ENCODE results near the gene PCSK6.
A peak's percentile ranks its signal among the peaks of the same experiment; 100 is the strongest.
"Not testable (repeated sequence)": the region's sequence is repeated elsewhere in the genome, so short reads cannot be mapped to it uniquely, and the experiment has no call there.

The PCSK6 gene

DNA sequence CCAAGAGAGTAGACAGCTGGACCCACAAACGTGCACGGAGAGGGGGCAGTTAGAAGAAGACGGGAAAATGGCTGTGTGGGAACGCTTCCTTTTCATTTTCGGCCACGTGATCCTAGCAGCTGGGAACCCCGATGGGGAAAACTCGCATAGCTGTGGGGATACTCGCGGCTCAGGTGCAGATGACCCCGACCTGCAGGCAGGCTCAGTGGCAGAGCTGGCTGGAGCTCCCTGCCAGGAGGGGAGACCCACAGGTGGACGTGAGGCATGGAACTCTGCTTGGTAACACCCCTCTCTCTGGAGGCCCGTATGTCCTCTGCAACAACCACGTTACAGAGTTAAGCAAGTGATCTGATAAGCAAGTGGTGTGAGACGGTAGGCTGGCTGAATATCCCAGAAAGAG is 109.9 kb downstream of the PCSK6 start:
- Histone ChIP-seq H4K20me1 (ENCODE audit: insufficient read depth, low read length) (no peaks in the 10 kb centered on the region), H3K4me1 (ENCODE audit: insufficient read depth, low read length) (peaks cover 27% of the 10 kb centered on the region), H3K27me3 (ENCODE audit: insufficient read depth, low read length, poor library complexity) (no peaks in the 10 kb centered on the region), H2AFZ (ENCODE audit: low read depth, low read length) (no peak overlapping the region), H3K9ac (ENCODE audit: low read depth, low read length) (no peak overlapping the region), H3K27ac (ENCODE audit: low read length) (peak overlapping the region; percentile 44), H3K4me2 (ENCODE audit: insufficient read depth, low read length) (no peak overlapping the region), H3K4me3 (ENCODE audit: low read depth in 1 of 2, low read length in 2 of 2) (no peak overlapping the region), H3K36me3 (ENCODE audit: insufficient read depth, low read length) (no peaks in the 10 kb centered on the region), H3K79me2 (ENCODE audit: insufficient read depth, low read length) (no peaks in the 10 kb centered on the region), H3K9me3 (ENCODE audit: insufficient read depth, low read length, severe bottlenecking) (no peaks in the 10 kb centered on the region)
- TF ChIP-seq EZH2 (IDR thresholded peaks at IDR 0.05; ENCODE audit: borderline replicate concordance, low read depth, low read length, severe bottlenecking), result no peak
- ATAC-seq (ENCODE audit: insufficient read depth, low read depth) (no peak), DNase-seq (no peak)

DNA sequence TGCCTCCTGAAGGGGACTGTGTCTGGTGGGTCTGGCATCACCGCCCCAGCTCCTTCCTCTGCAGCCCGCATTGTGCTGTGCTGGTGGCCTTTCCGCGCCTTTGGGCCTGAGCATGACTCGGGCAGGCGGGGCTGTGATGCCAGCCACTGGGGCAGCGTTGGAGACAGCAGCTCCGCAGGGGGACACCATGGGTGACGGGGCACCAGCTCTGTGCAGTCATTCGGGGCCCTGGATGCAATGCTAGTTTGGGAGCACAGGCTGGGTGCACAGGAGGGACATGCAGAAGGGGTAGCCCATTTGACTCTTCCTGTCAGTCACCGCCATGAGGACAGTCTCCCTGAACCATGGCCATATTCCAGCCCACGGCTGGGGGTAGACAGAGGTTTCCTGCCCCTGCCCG is 110.6 kb downstream of the PCSK6 start:
- no peak overlapping the region for H2AFZ ChIP-seq (ENCODE audit: low read depth, low read length)
- no peaks in the 10 kb centered on the region for H3K36me3 ChIP-seq (ENCODE audit: insufficient read depth, low read length)
- H3K27me3 ChIP-seq (ENCODE audit: insufficient read depth, low read length, poor library complexity), result no peaks in the 10 kb centered on the region
- H3K9ac ChIP-seq (ENCODE audit: low read depth, low read length), result no peak overlapping the region
- peak overlapping the region; percentile 44 for H3K27ac ChIP-seq (ENCODE audit: low read length)
- H3K9me3 ChIP-seq (ENCODE audit: insufficient read depth, low read length, severe bottlenecking), result no peaks in the 10 kb centered on the region
- ATAC-seq (ENCODE audit: insufficient read depth, low read depth), result no peak
- H3K4me2 ChIP-seq (ENCODE audit: insufficient read depth, low read length), result no peak overlapping the region
- no peak overlapping the region for H3K4me3 ChIP-seq (ENCODE audit: low read depth in 1 of 2, low read length in 2 of 2)
- H3K4me1 ChIP-seq (ENCODE audit: insufficient read depth, low read length), result peaks cover 27% of the 10 kb centered on the region
- H4K20me1 ChIP-seq (ENCODE audit: insufficient read depth, low read length), result no peaks in the 10 kb centered on the region
- no peak for DNase-seq
- H3K79me2 ChIP-seq (ENCODE audit: insufficient read depth, low read length), result no peaks in the 10 kb centered on the region
- TF ChIP-seq, protein P1, sequence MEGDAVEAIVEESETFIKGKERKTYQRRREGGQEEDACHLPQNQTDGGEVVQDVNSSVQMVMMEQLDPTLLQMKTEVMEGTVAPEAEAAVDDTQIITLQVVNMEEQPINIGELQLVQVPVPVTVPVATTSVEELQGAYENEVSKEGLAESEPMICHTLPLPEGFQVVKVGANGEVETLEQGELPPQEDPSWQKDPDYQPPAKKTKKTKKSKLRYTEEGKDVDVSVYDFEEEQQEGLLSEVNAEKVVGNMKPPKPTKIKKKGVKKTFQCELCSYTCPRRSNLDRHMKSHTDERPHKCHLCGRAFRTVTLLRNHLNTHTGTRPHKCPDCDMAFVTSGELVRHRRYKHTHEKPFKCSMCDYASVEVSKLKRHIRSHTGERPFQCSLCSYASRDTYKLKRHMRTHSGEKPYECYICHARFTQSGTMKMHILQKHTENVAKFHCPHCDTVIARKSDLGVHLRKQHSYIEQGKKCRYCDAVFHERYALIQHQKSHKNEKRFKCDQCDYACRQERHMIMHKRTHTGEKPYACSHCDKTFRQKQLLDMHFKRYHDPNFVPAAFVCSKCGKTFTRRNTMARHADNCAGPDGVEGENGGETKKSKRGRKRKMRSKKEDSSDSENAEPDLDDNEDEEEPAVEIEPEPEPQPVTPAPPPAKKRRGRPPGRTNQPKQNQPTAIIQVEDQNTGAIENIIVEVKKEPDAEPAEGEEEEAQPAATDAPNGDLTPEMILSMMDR (IDR thresholded peaks at IDR 0.05; ENCODE audit: borderline replicate concordance, extremely low read depth, low read length, poor library complexity, severe bottlenecking), result no peak
- no peak for TF ChIP-seq EZH2 (IDR thresholded peaks at IDR 0.05; ENCODE audit: borderline replicate concordance, low read depth, low read length, severe bottlenecking)

DNA sequence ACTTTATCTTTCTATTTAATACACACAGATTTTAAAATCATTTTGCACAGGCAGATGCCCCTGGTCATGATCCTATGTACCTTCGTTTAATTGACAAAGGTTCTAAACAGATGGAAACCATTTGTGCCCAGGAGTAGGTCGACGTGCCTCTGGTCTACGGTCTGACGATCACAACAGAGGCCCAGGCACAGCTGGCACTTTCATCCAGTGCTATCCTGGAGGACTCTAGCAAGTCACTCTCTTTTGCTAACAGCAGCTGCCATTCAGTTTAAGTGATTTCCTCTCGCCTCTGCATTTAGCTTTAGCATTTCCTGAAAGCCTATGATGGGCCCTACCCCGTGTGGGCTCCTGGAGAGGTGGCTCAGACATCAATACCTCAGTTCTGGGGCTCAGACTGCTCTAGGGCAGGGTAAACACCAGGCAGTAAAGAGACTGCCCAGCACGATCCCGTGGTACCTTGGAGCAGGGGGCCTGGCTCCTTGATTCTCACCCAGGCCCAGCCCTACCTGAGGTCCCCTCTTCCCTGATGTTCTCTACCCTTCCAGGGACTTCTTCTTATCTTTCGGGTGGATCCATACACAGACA is 111.2 kb downstream of the PCSK6 start:
- Histone ChIP-seq H3K36me3 (ENCODE audit: insufficient read depth, low read length) (no peaks in the 10 kb centered on the region), H3K27ac (ENCODE audit: low read length) (peak overlapping the region; percentile 44), H3K79me2 (ENCODE audit: insufficient read depth, low read length) (no peaks in the 10 kb centered on the region), H3K4me3 (ENCODE audit: low read depth in 1 of 2, low read length in 2 of 2) (no peak overlapping the region), H3K9me3 (ENCODE audit: insufficient read depth, low read length, severe bottlenecking) (no peaks in the 10 kb centered on the region), H3K4me1 (ENCODE audit: insufficient read depth, low read length) (peaks cover 27% of the 10 kb centered on the region), H3K27me3 (ENCODE audit: insufficient read depth, low read length, poor library complexity) (no peaks in the 10 kb centered on the region), H2AFZ (ENCODE audit: low read depth, low read length) (no peak overlapping the region), H4K20me1 (ENCODE audit: insufficient read depth, low read length) (no peaks in the 10 kb centered on the region), H3K9ac (ENCODE audit: low read depth, low read length) (no peak overlapping the region), H3K4me2 (ENCODE audit: insufficient read depth, low read length) (no peak overlapping the region)
- TF ChIP-seq EZH2 (IDR thresholded peaks at IDR 0.05; ENCODE audit: borderline replicate concordance, low read depth, low read length, severe bottlenecking), result no peak
- TF ChIP-seq, protein P1 (IDR thresholded peaks at IDR 0.05; ENCODE audit: borderline replicate concordance, extremely low read depth, low read length, poor library complexity, severe bottlenecking), result no peak
- ATAC-seq (ENCODE audit: insufficient read depth, low read depth) (peak; percentile 44; the same call in 2 of the 3 replicates), DNase-seq (no peak)

DNA sequence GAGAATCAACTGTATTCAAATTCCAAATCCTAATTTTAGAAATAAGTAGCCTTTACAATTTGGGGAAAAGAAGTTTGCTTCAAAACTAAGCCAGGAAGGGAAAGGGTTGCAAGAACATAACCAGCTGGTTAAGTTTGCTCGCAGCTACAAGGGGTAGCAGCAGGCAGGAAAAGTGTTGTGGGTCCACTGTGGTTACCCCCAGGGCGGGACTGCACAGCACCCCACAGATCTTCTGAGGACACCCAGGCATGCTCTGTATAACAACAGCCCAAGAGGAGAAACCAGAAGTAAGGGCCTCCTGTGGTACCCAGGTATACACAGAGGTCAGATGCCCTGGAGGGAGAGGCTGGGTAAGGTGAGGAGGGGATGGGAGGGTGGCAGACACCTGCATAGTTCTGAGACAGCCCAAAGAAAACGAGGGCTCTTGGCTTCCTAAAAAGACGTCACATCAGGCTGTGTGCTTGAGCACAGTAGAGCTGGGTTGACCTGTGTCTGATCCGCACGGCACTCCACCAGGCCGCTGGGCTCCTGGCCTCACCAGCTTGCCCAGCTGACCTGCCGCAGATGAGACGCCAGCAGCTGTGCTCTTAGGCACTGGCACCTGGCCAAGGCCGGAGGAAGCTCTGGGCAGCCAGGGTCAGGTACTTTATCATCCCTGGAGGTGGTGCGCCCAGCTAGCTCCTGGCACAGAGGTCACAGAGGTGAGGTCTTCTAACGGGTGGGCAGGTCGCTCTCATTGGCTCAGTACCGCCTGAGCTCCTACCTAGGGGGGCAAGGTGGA is 112.7 kb downstream of the PCSK6 start:
- Histone ChIP-seq H4K20me1 (ENCODE audit: insufficient read depth, low read length) (no peaks in the 10 kb centered on the region), H3K9ac (ENCODE audit: low read depth, low read length) (no peak overlapping the region), H3K4me3 (ENCODE audit: low read depth in 1 of 2, low read length in 2 of 2) (no peak overlapping the region), H2AFZ (ENCODE audit: low read depth, low read length) (no peak overlapping the region), H3K4me1 (ENCODE audit: insufficient read depth, low read length) (peaks cover 30% of the 10 kb centered on the region), H3K79me2 (ENCODE audit: insufficient read depth, low read length) (no peaks in the 10 kb centered on the region), H3K4me2 (ENCODE audit: insufficient read depth, low read length) (no peak overlapping the region), H3K9me3 (ENCODE audit: insufficient read depth, low read length, severe bottlenecking) (no peaks in the 10 kb centered on the region), H3K27ac (ENCODE audit: low read length) (0 out of 2 replicates have a peak overlapping the region, but pooled peaks have one; percentile 45), H3K36me3 (ENCODE audit: insufficient read depth, low read length) (no peaks in the 10 kb centered on the region), H3K27me3 (ENCODE audit: insufficient read depth, low read length, poor library complexity) (no peaks in the 10 kb centered on the region)
- ATAC-seq (ENCODE audit: insufficient read depth, low read depth) (no peak), DNase-seq (no peak)
- TF ChIP-seq EZH2 (IDR thresholded peaks at IDR 0.05; ENCODE audit: borderline replicate concordance, low read depth, low read length, severe bottlenecking), result no peak
- TF ChIP-seq, protein P1 (IDR thresholded peaks at IDR 0.05; ENCODE audit: borderline replicate concordance, extremely low read depth, low read length, poor library complexity, severe bottlenecking), result no peak

DNA sequence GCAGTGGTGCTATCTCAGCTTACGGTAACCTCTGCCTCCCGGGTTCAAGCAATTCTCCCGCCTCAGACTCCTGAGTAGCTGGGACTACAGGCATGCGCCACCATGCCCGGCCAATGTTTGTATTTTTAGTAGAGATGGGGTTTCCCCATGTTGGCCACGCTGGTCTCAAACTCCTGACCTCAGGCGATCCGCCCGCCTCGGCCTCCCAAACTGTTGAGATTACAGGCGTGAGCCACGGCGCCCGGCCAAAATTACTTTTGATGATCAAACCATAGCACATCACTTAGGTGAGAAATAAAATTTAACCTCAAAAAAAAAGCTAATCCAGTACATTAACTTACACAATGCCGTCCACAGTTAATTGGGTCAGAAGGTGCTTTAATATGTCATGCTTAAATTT is 114.5 kb downstream of the PCSK6 start:
- H3K36me3 ChIP-seq (ENCODE audit: insufficient read depth, low read length); H3K4me2 ChIP-seq (ENCODE audit: insufficient read depth, low read length); H3K27ac ChIP-seq (ENCODE audit: low read length); H2AFZ ChIP-seq (ENCODE audit: low read depth, low read length); H3K9me3 ChIP-seq (ENCODE audit: insufficient read depth, low read length, severe bottlenecking); H3K79me2 ChIP-seq (ENCODE audit: insufficient read depth, low read length); H3K27me3 ChIP-seq (ENCODE audit: insufficient read depth, low read length, poor library complexity); DNase-seq; ATAC-seq (ENCODE audit: insufficient read depth, low read depth); H4K20me1 ChIP-seq (ENCODE audit: insufficient read depth, low read length); H3K9ac ChIP-seq (ENCODE audit: low read depth, low read length); H3K4me3 ChIP-seq (ENCODE audit: low read depth in 1 of 2, low read length in 2 of 2): not testable (repeated sequence)
- peaks cover 30% of the 10 kb centered on the region for H3K4me1 ChIP-seq (ENCODE audit: insufficient read depth, low read length)
